Esophagus muscularis mucosa (tissue), 3 donors: ENCODE data around the gene ASAP2.

ENCODE experiments used
- CTCF ChIP-seq, 3 experiments: fragments of 200-600 bp in 2 of 3; fragments of 450-650 bp in 1 of 3; sonication (generic) in 2 of 3; IDR thresholded peaks; one replicate each; pipeline ENCODE4 v1.5.1; 2017 to 2019; ENCODE audit warnings: antibody characterized with exemption in 3 of 3, mild to moderate bottlenecking in 2 of 3, moderate library complexity in 1 of 3
- POLR2A ChIP-seq: fragments of 450-650 bp; IDR thresholded peaks from one replicate; pipeline ENCODE4 v1.6.1; 2017; ENCODE audit warnings: antibody characterized with exemption, moderate library complexity, mild to moderate bottlenecking, low read depth
- POLR2AphosphoS5 ChIP-seq, 2 donors: sonication (generic); formaldehyde crosslinking; IDR thresholded peaks; one replicate each; pipeline ENCODE4 v1.6.1; 2017; ENCODE audit warnings: antibody characterized with exemption in 2 of 2

GRCh38 chr2:9423922-9424272 is 217.3 kb downstream of the ASAP2 start:
- TF ChIP-seq CTCF (IDR thresholded peaks at IDR 0.05): no peak
- TF ChIP-seq POLR2AphosphoS5 (IDR thresholded peaks at IDR 0.05): no peak
- no peak for TF ChIP-seq POLR2A
